HG03135 (cell line): ENCODE measurements around the gene TBC1D24.

Experiments used
- ATAC-seq: cut with Tn5 transposase; IDR thresholded peaks from one replicate; pipeline ENCODE4 v1.9.1; 2021; ENCODE audit warnings: mild to moderate bottlenecking, moderate library complexity; ENCODE audit not compliant: unreplicated experiment

TBC1D24 gene

DNA sequence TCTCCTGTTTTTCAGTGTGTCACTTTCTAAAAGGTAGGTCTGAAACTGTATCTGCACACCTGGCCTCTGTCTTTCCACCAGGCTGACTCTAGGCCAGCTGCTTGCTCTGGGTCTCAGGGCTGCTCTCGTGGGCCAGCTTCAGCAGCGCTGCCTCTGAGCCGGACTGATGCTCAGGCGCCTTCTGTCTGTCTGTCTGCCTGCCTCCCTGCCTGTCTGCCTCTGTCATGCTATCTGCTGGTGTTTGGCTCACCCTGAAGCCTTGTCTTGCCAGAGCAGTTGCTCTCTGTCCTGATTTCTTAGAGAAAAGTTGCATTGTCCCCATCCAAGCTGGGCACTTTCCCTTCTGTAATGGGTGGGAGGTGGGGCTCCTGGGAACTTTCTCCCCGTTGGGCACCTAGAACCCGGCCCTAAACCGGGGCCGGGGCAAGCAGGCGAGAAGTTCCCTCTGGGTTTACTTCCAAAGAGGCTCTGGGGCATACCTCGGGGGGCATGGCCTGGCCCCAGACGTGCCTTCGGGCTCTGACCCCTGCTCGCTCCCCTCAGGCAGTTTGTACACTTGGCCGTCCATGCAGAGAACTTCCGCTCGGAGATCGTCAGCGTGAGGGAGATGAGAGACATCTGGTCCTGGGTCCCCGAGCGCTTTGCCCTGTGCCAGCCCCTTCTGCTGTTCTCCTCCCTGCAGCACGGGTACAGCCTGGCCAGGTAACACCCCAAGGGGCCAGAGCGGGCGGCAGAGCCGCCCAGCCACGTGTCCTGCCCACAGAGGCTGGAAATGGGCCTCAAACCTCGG lies 23.0 kb downstream of the TBC1D24 start:
- no peak for ATAC-seq

DNA sequence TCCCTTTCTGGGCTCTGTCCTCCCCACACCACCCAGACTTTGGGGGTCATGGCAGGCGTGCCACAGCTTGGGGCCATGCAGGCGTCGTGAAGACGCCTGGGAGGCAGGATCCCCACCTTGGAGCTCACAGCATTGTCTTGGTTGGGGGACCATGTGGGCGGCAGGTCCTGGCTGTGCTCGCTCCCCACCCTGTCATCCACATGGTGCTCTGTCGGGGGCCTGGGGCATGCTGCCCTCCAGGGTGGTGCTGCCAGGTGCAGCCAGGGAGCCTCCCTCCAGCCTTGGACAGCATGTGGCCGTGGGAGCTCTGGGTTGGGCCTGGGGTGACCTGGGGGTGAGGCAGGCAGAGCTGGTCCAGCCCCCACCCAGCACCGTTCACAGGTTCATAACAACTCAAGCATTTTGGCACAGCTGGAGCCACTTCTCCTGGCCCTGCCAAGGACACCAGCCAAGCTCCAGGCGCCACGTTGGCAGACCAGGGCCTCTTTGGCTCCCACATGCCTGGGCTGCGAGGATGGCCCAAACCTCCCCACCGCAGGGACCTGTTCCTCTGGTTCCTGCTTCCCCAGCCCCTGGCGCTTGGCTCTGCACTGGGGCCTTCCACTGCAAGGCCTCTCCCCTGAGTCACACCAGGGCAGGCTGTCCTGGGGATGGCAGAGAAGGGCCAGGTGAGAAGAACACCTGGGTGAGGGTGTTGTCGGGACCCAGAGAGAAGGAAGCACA lies 23.8 kb downstream of the TBC1D24 start:
- no peak for ATAC-seq

DNA sequence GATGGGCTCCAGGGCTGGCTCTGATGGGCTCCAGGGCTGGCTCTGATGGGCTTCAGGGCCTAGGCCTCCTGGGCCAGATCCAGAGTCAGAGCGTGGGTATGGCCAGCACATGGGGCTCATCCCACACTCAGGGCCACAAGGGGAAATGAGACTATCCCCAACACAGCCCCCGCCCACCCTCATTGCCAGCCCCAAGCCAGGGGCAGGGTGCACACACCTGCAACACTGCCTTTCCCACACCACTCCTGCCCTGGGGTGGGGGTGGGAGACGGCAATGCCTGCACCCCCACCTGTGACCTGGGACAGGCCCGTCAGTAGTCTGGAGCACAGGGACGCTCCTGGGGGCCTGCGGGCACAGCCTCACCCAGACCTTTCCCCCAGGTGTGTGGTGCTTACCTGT lies 24.5 kb downstream of the TBC1D24 start:
- no peak for ATAC-seq

DNA sequence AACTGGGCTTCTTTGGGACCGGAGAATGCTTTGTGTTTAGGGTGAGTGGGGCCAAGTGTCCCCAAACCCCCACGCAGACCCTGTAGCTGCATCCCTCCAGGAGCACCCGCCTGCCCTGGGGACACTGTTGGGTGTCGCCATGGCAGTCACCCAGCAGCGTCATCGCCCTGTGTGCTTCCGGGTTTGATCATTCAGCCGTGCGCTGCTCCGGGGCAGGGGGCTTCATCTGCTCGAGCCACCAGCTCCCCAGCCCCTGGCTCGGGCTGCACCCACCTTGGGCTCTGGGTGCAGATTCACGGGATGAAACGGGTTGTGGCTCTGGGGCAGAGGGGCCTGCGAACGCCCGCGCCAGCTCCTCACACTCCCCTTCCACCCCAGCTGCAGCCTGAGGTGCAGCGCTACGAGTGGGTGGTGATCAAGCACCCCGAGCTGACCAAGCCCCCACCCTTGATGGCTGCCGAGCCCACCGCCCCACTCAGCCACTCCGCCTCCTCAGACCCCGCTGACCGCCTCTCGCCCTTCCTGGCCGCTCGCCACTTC lies 25.0 kb downstream of the TBC1D24 start:
- ATAC-seq: no peak

DNA sequence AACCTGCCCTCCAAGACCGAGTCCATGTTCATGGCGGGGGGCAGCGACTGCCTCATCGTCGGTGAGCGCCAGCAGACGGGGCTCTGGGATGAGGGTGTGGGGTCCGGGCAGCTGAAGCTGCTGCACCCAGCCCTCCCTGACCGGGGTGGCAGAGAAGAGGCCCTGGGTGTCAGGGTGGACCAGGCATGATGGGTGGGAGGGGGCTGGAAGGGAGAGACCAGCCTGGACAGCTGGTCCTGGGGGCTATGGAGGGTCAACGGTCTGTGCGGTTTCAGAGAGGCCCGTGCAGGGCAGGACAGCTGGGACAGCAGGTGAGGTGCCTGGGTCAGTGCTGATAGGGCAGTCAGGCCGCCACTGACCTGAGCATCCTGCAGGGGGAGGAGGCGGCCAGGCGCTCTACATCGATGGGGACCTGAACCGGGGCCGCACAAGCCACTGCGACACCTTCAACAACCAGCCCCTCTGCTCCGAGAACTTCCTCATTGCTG lies 25.5 kb downstream of the TBC1D24 start:
- ATAC-seq: no peak

DNA sequence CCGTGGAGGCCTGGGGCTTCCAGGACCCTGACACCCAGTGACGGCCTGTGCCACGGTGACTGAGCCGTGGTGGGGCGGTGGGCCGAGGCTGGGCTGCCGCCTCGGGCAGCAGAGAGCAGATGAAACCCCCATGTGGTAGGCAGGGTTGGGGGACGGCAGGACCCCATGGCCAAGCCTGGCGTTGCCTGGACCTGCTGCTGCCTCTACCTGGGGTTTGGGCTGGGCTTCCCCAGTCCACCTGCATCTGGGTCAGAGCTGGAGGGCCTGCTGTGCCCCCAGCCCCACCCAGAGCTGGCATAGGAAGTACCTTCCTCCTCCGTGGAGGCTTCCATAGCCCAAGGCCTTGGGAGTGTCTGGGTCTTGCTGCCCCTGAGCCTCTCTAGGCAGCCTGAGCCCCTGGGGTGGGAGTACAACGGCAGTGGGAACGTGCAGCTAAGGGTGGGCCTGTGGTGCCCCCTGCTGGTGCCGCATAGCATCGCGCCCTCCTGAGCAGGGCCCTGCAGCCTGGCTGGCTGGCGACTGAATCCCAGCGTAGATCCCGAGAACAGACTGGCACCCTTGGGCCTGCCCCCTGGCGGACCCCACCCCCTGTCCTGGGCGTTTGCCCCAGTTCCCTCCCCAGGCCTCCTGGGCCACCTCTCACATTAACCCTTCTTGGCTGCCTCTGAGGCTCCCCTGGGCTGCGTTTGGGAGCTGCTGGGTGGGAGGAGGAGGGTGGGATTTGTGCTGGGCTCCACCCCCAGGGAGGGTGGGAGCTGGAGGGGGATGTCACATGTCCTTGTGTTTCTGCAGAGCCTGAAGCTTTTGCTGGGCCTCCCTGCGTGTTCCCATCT lies 26.2 kb downstream of the TBC1D24 start:
- ATAC-seq: no peak

DNA sequence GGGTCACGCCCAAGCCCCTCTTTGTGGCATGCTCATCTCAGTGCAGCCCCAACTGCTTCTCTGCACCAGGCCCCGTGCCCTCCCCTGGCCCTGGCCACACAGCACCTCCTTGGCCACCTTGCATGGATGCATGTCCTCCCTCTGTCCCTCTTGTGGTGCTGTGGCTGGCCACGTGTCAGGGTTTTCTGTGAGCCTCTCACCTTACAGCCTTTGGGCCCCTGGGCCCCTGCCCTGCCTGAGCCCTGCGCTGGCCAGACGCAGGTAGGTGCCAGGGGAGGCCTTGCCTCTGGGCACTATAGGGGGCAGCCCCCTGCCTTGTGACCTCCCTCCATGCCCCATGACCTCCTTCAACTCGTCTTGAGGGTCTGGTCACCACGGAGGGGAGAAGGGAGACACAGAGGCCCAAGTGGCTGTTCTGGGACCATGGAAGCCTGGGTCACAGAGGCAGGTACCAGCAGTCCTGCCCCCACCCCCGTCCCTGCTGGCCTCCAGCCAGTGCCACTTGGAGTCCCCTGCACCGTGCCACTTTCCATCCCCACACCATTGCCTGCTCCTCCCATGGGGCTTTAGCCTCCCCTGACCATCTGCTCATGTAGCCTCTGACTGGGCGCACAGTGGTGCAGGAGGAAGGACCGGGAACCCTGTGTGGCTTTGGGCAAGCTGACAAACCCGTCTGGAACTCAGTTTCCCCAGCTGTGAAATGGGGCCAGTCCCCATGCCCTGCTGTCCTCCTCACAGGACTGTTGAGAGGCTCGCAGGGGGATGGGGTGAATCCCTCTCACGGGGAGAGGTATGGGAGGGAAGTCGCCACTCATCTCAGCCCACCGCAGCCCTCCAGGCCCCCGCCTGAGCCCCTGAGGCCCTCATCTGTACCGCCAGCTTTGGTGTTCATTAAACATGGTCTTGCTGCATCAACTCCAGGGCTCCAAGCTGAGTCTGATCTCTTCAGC lies 27.3 kb downstream of the TBC1D24 start:
- no peak for ATAC-seq

DNA sequence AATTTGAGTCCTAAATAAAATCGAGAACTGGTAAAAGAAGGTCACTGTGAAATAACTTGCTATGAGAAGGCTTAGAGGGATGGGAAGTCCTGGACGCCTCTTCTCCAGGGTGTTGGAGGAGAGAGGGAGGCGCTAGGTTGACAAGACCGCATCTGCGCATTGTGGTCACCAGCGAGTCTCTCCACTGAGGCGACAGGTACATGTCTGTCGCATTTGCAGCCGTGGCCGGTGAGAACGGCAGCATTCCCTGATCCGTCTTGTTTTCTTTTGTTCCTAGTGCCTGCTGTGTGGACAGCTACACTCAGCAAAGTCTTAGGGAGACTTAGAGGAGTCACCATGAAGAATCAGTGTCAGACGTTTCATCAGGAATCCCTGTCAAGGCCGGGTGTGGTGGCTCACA lies 30.8 kb downstream of the TBC1D24 start:
- ATAC-seq: no peak

DNA sequence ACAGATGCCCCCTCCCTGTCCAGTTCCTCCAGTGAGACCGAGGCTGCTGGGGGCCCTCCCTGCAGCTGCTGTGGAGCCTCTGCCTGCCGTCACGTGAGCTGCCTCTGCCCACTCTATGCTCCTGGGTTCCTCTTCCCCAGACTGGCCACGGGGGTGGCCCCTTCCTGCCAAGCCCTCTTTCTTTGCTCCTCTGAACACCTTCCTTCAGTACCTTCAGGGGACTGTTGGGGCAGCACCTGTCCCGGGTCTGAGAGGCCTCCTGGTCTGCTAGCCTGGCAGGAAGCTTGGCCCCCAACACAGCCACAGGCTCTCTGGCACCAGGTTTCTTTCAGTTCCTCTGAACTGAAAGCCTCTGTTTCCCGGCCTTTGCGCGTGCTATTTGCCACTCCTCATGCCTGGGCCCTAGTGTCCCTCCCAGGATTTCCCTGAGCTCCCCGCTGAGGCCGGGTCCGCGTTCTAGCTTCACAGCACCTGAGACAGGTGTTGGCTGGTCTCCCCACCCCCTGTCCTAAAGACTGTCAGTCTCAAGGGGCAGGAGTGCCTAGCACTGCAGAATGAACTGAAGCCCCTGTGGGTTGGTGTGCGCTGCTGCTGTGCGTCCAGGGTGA lies 32.2 kb downstream of the TBC1D24 start:
- ATAC-seq: peak; percentile 59

DNA sequence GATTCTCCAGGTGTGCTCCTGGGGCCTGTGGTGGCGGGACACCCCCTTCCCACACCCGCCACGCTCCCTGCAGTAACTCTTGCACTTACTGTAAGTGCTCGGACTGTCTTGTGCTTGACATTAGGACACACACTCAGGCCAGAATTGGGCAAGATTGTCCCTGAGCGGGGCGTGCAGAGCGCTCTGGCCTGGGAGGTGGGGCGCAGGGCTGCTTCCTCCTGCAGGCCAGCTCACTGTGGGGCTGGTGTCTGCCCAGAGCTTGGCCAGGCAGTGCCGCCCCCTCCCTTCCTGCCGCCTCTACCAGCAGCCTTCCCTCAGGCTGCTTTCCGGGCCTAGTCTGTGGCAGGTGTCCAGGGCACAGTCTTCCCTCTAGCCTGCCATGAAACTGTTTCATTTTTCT lies 32.7 kb downstream of the TBC1D24 start:
- ATAC-seq: peak; percentile 12

DNA sequence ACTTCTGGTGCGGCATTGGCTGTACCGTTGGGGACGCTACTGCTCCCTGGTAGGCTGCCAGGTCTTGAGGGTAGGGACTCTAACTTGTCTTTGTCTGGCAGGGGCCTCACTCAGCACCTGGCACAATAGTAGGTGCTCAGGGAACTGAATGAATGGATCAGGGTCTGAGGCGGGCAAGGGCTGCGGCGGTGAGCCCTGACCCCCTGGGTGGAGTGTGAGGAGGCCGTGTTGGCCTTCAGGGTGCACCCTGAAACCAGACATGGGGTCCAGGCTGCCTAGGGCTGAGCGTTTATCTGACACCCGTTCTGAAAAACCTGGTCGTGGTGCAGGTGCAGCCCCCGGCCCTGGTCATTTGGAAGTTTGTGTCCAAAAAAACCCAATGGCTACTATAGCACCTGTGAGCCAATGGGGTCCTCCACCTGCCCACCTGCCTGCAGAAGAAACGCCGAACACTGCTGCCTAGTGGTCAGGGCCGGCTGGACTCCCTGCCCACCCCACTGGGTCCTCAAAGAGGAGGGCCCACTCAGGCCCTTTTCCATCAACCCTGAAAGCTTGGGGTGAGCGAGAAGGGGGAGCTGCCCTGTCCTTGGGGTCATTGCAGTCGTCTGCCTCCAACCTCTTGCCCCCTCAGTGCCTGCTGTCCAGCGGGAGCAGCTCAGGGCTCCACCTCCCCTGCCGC lies 33.9 kb downstream of the TBC1D24 start:
- no peak for ATAC-seq

DNA sequence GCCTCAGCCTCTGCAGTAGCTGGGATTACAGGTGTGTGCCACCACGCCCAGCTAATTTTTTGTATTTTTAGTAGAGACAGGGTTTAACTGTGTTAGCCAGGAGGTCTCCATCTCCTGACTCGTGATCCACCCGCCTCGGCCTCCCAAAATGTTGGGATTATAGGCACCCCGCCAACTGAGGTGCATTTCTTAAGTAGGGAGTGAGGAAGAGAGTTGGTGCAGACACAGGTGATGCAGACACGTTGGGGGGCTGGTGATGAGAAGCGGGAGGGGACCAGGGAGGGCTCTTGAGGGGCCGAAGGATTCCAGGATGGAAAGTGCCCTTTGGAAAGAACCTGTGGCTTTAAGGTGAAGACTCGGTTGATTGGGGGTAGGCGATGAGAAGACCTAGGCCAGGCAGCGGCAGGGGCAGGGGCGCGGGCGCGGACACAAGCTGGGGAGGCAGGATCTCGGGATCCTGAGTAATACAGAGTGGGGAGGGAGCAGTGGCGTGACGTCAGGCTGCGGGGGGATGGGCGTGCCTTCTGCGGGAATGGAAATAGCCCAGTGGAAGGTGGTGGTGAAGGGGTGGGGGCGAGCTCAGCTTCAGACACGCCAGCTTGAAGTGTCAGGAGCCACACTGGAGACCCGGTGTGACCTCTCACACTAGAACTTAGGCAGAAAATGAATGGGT lies 36.3 kb downstream of the TBC1D24 start:
- no peak for ATAC-seq

DNA sequence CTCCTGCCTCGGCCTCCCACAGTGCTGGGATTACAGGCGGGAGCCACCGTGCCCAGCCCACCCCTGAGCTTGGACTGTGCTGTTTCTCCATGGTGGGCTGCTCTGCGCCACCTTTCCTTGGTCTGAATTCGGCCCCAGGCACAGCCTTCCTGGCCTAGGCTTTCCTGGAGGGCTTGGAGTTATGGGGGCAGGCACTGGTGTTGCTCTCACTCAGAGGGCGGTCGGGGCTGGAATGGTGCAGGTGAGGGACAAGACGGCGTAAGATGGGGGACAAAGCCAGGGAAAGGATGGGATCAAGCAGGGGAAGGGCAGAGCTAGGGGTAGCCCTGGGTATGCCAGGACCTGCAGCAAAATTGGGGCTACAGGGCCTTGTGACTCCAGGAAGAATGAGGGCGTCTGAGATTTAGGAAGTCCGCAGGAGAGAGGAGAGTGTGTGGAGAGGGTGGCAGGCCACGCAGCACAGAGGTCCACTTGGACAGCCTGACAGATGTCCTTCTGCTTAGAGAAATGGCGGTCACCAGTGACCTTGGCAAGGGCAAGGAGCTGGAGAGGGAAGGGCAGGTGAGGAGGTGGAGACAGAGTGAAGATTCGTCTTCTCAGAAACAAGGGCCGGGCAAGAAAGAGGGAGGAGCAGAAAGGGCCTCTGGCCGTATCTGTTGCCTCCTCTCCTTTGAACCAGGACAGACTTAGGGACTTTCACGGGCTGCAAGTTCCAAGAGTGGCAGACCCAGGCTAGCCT lies 37.2 kb downstream of the TBC1D24 start:
- no peak for ATAC-seq

DNA sequence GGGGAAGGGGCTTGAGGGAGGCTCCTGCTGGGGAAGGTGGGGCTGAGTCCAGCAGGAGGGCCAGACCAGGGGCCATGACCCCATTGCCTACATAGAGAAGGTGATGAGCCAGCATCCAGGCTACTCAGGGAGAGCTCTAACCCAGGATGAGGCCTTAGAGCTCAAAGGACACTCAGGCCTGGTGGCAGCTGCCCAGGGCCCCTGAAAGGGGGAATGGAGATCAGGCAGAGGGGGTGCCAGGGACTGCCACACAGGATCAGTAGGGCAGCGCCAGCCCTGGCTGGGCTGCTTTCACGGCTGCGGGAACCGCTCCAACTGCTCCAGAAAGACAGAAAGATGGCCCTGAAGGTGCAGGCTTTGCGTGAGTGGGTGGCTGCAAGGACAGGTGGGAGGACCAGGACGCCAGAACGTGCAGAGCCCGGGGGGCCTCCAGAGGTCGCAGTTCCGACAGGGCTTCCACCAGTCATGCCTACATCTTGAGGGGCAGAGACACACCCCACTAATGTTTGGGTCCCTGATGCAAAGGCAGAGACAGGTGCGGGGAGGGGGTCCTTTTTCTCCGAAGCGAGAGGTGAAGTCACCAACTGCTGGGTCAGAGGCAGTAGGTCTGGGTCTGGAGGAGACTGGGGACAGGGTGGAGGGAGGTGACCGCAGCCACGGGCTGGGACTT lies 37.9 kb downstream of the TBC1D24 start:
- peak; percentile 1 for ATAC-seq

DNA sequence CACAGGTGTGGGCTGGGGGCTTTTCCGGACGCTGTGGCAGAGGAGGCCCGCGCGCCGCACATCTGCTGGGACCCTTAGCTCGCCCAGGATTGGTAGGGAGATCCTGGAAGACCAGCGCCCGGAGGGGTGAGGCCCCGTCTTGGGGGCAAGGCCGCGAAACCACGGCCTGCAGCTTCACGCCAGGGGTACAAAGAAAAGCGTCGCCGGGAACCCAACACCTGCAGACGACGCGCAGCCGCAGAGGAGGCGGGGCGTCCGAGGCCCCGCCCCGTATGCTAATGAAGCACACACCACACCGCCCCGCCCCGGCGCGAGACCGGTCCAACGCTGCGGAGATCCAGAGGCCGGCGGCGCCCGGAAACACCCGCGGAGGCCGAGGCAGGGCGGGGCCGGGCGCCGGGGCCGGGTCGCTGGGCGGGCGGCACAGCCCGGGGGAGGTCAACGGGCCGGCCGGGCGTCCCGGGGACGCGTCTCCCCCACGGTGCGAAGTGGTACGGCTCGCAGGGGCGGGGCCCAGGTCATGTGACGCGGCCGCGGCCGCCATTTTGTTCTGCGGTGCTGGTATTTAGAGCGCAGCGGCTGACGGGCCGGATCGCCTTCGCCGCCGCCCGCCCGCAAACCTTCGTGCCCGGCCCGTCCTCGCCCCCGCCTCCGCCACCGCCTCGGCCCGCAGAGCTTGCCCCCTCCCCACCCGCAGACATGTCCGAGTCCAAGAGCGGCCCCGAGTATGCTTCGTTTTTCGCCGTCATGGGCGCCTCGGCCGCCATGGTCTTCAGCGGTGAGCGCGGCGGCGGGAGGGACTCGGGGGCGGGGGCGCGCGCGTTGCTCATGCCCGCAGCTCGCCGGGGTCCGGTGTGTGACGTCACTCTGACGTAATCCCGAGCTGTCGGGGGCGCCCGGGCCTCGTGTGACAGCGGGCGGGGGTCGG lies 38.7 kb downstream of the TBC1D24 start, which contains the start of gene ATP6V0C:
ATP6V0C (plus strand) TSS at position 548 of the 928 bp plus-strand sequence; CDS start at position 700, 152 bp downstream.
- peak; percentile 64 for ATAC-seq
